Liver (tissue), 9 donors: ENCODE results near the gene CDC23. TPM values are rescaled to one million over a fixed set of nuclear protein-coding genes. Genes with fewer than 3 reads are reported as not detected.

Experiments used
- DNase-seq: peaks from one replicate; pipeline ENCODE4 v3.0.0-alpha.2; 2017; ENCODE audit warnings: low spot score
- H3K27ac ChIP-seq, 2 donors: one replicate each; pipeline ENCODE4 v1.7.0; 2013; ENCODE audit warnings: inconsistent platforms in 2 of 2, low read length in 2 of 2, control low read depth in 1 of 2, low read depth in 1 of 2, mild to moderate bottlenecking in 1 of 2
- H3K27me3 ChIP-seq, 4 donors: one replicate each; pipeline versions ENCODE4 v1.6.1 to v1.7.0; 2013; ENCODE audit warnings: low read length in 3 of 4, inconsistent platforms in 1 of 4, mild to moderate bottlenecking in 1 of 4, moderate library complexity in 1 of 4; ENCODE audit not compliant: control insufficient read depth in 4 of 4, insufficient read depth in 4 of 4
- H3K36me3 ChIP-seq, 4 donors: one replicate each; pipeline versions ENCODE4 v1.6.1 to v1.7.0; 2013; ENCODE audit warnings: low read length in 3 of 4, mild to moderate bottlenecking in 3 of 4, low read depth in 1 of 4, moderate library complexity in 1 of 4; ENCODE audit not compliant: control insufficient read depth in 4 of 4, insufficient read depth in 3 of 4
- H3K4me1 ChIP-seq, 4 donors: one replicate each; pipeline versions ENCODE4 v1.6.1 to v1.7.0; 2013; ENCODE audit warnings: low read length in 3 of 4, mild to moderate bottlenecking in 3 of 4, moderate library complexity in 1 of 4; ENCODE audit not compliant: control insufficient read depth in 4 of 4, insufficient read depth in 4 of 4
- H3K4me3 ChIP-seq, 3 donors: one replicate each; pipeline versions ENCODE4 v1.6.1 to v1.7.0; 2013; ENCODE audit warnings: low read length in 3 of 3, control low read depth in 1 of 3, low read depth in 1 of 3, mild to moderate bottlenecking in 1 of 3
- H3K9ac ChIP-seq, 2 donors: one replicate each; pipeline ENCODE4 v1.7.0; 2013; ENCODE audit warnings: low read length in 2 of 2, mild to moderate bottlenecking in 2 of 2, moderate library complexity in 2 of 2, control low read depth in 1 of 2, low read depth in 1 of 2
- H3K9me3 ChIP-seq, 4 donors: one replicate each; pipeline versions ENCODE4 v1.6.1 to v1.7.0; 2013; ENCODE audit warnings: low read length in 3 of 4; ENCODE audit not compliant: control insufficient read depth in 4 of 4
- ATF3 ChIP-seq: IDR thresholded peaks from 2 replicates; pipeline ENCODE4 v1.6.1; 2016; ENCODE audit warnings: antibody characterized with exemption
- CTCF ChIP-seq: fragments of 150-350 bp; IDR thresholded peaks from 2 replicates; pipeline ENCODE4 v1.5.1; 2017; ENCODE audit warnings: improper control_type of control experiment, low read depth, low read length; ENCODE audit not compliant: missing input control
- FOXA1 ChIP-seq: IDR thresholded peaks from 2 replicates; pipeline ENCODE4 v1.6.1; 2016; ENCODE audit warnings: antibody characterized with exemption
- FOXA2 ChIP-seq: IDR thresholded peaks from 2 replicates; pipeline ENCODE4 v1.6.1; 2016; ENCODE audit warnings: antibody characterized with exemption
- GABPA ChIP-seq, 2 donors: IDR thresholded peaks in 1 of 2; conservative IDR thresholded peaks in 1 of 2; 2 replicates each; pipeline ENCODE4 v1.6.1; 2016; ENCODE audit warnings: antibody characterized with exemption in 2 of 2, mild to moderate bottlenecking in 1 of 2, moderate library complexity in 1 of 2
- HNF4A ChIP-seq, 2 donors: conservative IDR thresholded peaks; 2 replicates each; pipeline ENCODE4 v1.6.1; 2016; ENCODE audit warnings: antibody characterized with exemption in 2 of 2, mild to moderate bottlenecking in 2 of 2
- JUND ChIP-seq, 2 donors: IDR thresholded peaks; 2 replicates each; pipeline ENCODE4 v1.6.1; 2016; ENCODE audit warnings: antibody characterized with exemption in 2 of 2
- MAX ChIP-seq: IDR thresholded peaks from 2 replicates; pipeline ENCODE4 v1.6.1; 2016; ENCODE audit warnings: antibody characterized with exemption
- RAD21 ChIP-seq, 2 donors: IDR thresholded peaks; 2 replicates each; pipeline ENCODE4 v1.6.1; 2016; ENCODE audit warnings: antibody characterized with exemption in 2 of 2, mild to moderate bottlenecking in 2 of 2
- REST ChIP-seq: IDR thresholded peaks from 2 replicates; pipeline ENCODE4 v1.6.1; 2016; ENCODE audit warnings: antibody characterized with exemption, mild to moderate bottlenecking
- RXRA ChIP-seq, 2 donors: IDR thresholded peaks; 2 replicates each; pipeline ENCODE4 v1.6.1; 2017 to 2018; ENCODE audit warnings: antibody characterized with exemption in 2 of 2, mild to moderate bottlenecking in 1 of 2
- WGBS: extraction: QIAGEN DNeasy Blood & Tissue Kit; methylation state at CpG from one replicate; pipeline ENCODE4 v1.1.7; 2013; 5-methylcytosine and 5-hydroxymethylcytosine counted together
- polyA plus RNA-seq, 2 donors: library from polyadenylated mRNA; stranded (reverse) in 1 of 2; unstranded in 1 of 2; fragments of 200-250 nt in 1 of 2; fragments of >200 nt in 1 of 2; fragmentation: Nextera tagmentation in 1 of 2; extraction: Ambion mirVana in 1 of 2; gene quantifications; one replicate each; pipeline versions ENCODE4 v1.2.1 to v1.2.3, GENCODE V29; 2013 to 2015
- total RNA-seq, 2 donors: library from RNA; depleted of rRNA; stranded (reverse); fragments of >200 nt; gene quantifications; one replicate each; pipeline ENCODE4 v1.2.3, GENCODE V29; 2014
- donor health status: healthy.
- donor health status: healthy.
- donor health status: healthy.
- donor health status: healthy.
- donor health status: healthy.

CDC23 gene
- total and polyA plus RNA-seq, 4 donors: 10.5 to 23.8 (median 14.2) TPM

GRCh38 chr5:138238034-138238433, 24.9 kb upstream of the CDC23 start:
- Histone ChIP-seq H3K27ac (no peak overlapping the region), H3K9ac (no peak overlapping the region), H3K27me3 (no peaks in the 10 kb centered on the region), H3K4me1 (peaks cover 2 to 20% (median 8%) of the 10 kb centered on the region in 4 donors), H3K4me3 (no peak overlapping the region), H3K9me3 (no peaks in the 10 kb centered on the region), H3K36me3 (no peaks in the 10 kb centered on the region)
- DNase-seq: no peak
- no peak for TF ChIP-seq REST
- TF ChIP-seq HNF4A (conservative IDR thresholded peaks at IDR 0.05): peak in 1 of 2 donors; percentile 38
- 39% methylated on average over 1 of the region's 1 CpG for WGBS

GRCh38 chr5:138234651-138235050, 21.5 kb upstream of the CDC23 start:
- 91% methylated on average over 2 of the region's 2 CpGs for whole genome bisulfite sequencing
- H3K27ac ChIP-seq: no peak overlapping the region
- no peaks in the 10 kb centered on the region for H3K36me3 ChIP-seq
- TF ChIP-seq MAX: no peak
- TF ChIP-seq RAD21 (IDR thresholded peaks at IDR 0.05): no peak
- no peak for TF ChIP-seq FOXA2
- TF ChIP-seq ATF3: no peak
- TF ChIP-seq RXRA (IDR thresholded peaks at IDR 0.05): no peak
- DNase-seq: no peak
- H3K4me3 ChIP-seq: no peak overlapping the region
- no peaks in the 10 kb centered on the region for H3K27me3 ChIP-seq
- H3K9ac ChIP-seq: no peak overlapping the region
- H3K4me1 ChIP-seq: peaks cover 0 to 3% (median 0%) of the 10 kb centered on the region in 4 donors
- H3K9me3 ChIP-seq: no peaks in the 10 kb centered on the region

GRCh38 chr5:138233280-138233679, 20.2 kb upstream of the CDC23 start:
- Histone ChIP-seq H3K36me3 (no peaks in the 10 kb centered on the region), H3K9ac (no peak overlapping the region), H3K27me3 (no peaks in the 10 kb centered on the region), H3K4me3 (no peak overlapping the region), H3K9me3 (no peaks in the 10 kb centered on the region), H3K27ac (no peak overlapping the region), H3K4me1 (peaks cover 0 to 3% (median 0%) of the 10 kb centered on the region in 4 donors)
- TF ChIP-seq FOXA1: no peak
- TF ChIP-seq HNF4A (conservative IDR thresholded peaks at IDR 0.05): no peak
- no peak for TF ChIP-seq JUND (IDR thresholded peaks at IDR 0.05)
- TF ChIP-seq RXRA (IDR thresholded peaks at IDR 0.05): no peak
- no peak for TF ChIP-seq CTCF
- TF ChIP-seq GABPA (IDR thresholded peaks at IDR 0.05 in 1 of 2, conservative IDR thresholded peaks at IDR 0.05 in 1 of 2): no peak
- no peak for DNase-seq
- WGBS: 89% methylated on average over 2 of the region's 2 CpGs
